ENCODE results near the gene WDR48.

Gene WDR48

GRCh38 chr3:39051649-39052561 lies at the start of gene WDR48, which contains the start of gene SCN11A:
WDR48 (plus strand) TSS chr3:39052016; CDS start chr3:39052026, 10 bp downstream.
SCN11A (minus strand) TSS chr3:39051944; CDS start chr3:38950362, 101,582 bp downstream.
- H3K9me3 ChIP-seq (ENCODE audit: insufficient read depth, low read depth, low read length) = no peaks in the 10 kb centered on the region
- peak within 1 kb of the TSS; percentile 98 for H3K27ac ChIP-seq (ENCODE audit: low read length)
- peak within 1 kb of the TSS; percentile 81 for H3K4me3 ChIP-seq (ENCODE audit: low read length)

GRCh38 chr3:39005295-39005694 lies 46.5 kb upstream of the WDR48 start:
- H3K27ac ChIP-seq (ENCODE audit: low read length) = no peak overlapping the region
- H3K4me3 ChIP-seq (ENCODE audit: low read length) = no peak overlapping the region
- no peaks in the 10 kb centered on the region for H3K9me3 ChIP-seq (ENCODE audit: insufficient read depth, low read depth, low read length)
- no peaks in the 10 kb centered on the region for H3K4me1 ChIP-seq (ENCODE audit: insufficient read depth, low read length)
- H3K27me3 ChIP-seq (ENCODE audit: insufficient read depth, low read length) = no peaks in the 10 kb centered on the region
- no peaks in the 10 kb centered on the region for H3K36me3 ChIP-seq (ENCODE audit: insufficient read depth, low read depth, low read length)
- no peak overlapping the region for H3K9ac ChIP-seq (ENCODE audit: low read depth, low read length)

More at GRCh38 chr3:39051649-39052561, at the start of gene WDR48, which contains the start of gene SCN11A:
- H3K36me3 ChIP-seq (ENCODE audit: insufficient read depth, low read depth, low read length) = no peaks in the 10 kb centered on the region
- H3K4me1 ChIP-seq (ENCODE audit: insufficient read depth, low read length) = peaks cover 10% of the 10 kb centered on the region; the same call in 1 of the 2 replicates
- H3K9ac ChIP-seq (ENCODE audit: low read depth, low read length) = peak within 1 kb of the TSS; percentile 97
- no peaks in the 10 kb centered on the region for H3K27me3 ChIP-seq (ENCODE audit: insufficient read depth, low read length)

- Histone ChIP-seq H3K9me3 (ENCODE audit: insufficient read depth, low read depth, low read length) (no peaks in the 10 kb centered on the region), H3K9ac (ENCODE audit: low read depth, low read length) (no peak overlapping the region), H3K27ac (ENCODE audit: low read length) (no peak overlapping the region), H3K4me3 (ENCODE audit: low read length) (no peak overlapping the region), H3K4me1 (ENCODE audit: insufficient read depth, low read length) (peaks cover 6% of the 10 kb centered on the region; the same call in 1 of the 2 replicates), H3K27me3 (ENCODE audit: insufficient read depth, low read length) (no peaks in the 10 kb centered on the region), H3K36me3 (ENCODE audit: insufficient read depth, low read depth, low read length) (no peaks in the 10 kb centered on the region)
Observed at GRCh38 chr3:39011191-39011736, 40.6 kb upstream of the WDR48 start.

GRCh38 chr3:39013289-39013688 lies 38.5 kb upstream of the WDR48 start:
- Histone ChIP-seq H3K4me3 (ENCODE audit: low read length) (no peak overlapping the region), H3K27me3 (ENCODE audit: insufficient read depth, low read length) (no peaks in the 10 kb centered on the region), H3K9me3 (ENCODE audit: insufficient read depth, low read depth, low read length) (no peaks in the 10 kb centered on the region), H3K27ac (ENCODE audit: low read length) (no peak overlapping the region), H3K4me1 (ENCODE audit: insufficient read depth, low read length) (peaks cover 6% of the 10 kb centered on the region; the same call in 1 of the 2 replicates), H3K36me3 (ENCODE audit: insufficient read depth, low read depth, low read length) (no peaks in the 10 kb centered on the region), H3K9ac (ENCODE audit: low read depth, low read length) (no peak overlapping the region)

- Histone ChIP-seq H3K9me3 (ENCODE audit: insufficient read depth, low read depth, low read length) (no peaks in the 10 kb centered on the region), H3K27ac (ENCODE audit: low read length) (no peak overlapping the region), H3K9ac (ENCODE audit: low read depth, low read length) (no peak overlapping the region), H3K4me3 (ENCODE audit: low read length) (no peak overlapping the region), H3K27me3 (ENCODE audit: insufficient read depth, low read length) (no peaks in the 10 kb centered on the region), H3K4me1 (ENCODE audit: insufficient read depth, low read length) (peaks cover 6% of the 10 kb centered on the region; the same call in 1 of the 2 replicates), H3K36me3 (ENCODE audit: insufficient read depth, low read depth, low read length) (no peaks in the 10 kb centered on the region)
Observed at GRCh38 chr3:39013921-39014509, 37.8 kb upstream of the WDR48 start.

- H3K9ac ChIP-seq (ENCODE audit: low read depth, low read length) = no peak overlapping the region
- no peaks in the 10 kb centered on the region for H3K27me3 ChIP-seq (ENCODE audit: insufficient read depth, low read length)
- no peaks in the 10 kb centered on the region for H3K9me3 ChIP-seq (ENCODE audit: insufficient read depth, low read depth, low read length)
- H3K4me1 ChIP-seq (ENCODE audit: insufficient read depth, low read length) = peaks cover 6% of the 10 kb centered on the region; the same call in 1 of the 2 replicates
- H3K36me3 ChIP-seq (ENCODE audit: insufficient read depth, low read depth, low read length) = no peaks in the 10 kb centered on the region
- H3K27ac ChIP-seq (ENCODE audit: low read length) = no peak overlapping the region
- H3K4me3 ChIP-seq (ENCODE audit: low read length) = no peak overlapping the region
Observed at GRCh38 chr3:39015418-39015817, 36.4 kb upstream of the WDR48 start.

- Histone ChIP-seq H3K36me3 (ENCODE audit: insufficient read depth, low read depth, low read length) (no peaks in the 10 kb centered on the region), H3K4me3 (ENCODE audit: low read length) (no peak overlapping the region), H3K27me3 (ENCODE audit: insufficient read depth, low read length) (no peaks in the 10 kb centered on the region), H3K4me1 (ENCODE audit: insufficient read depth, low read length) (no peaks in the 10 kb centered on the region), H3K9ac (ENCODE audit: low read depth, low read length) (no peak overlapping the region), H3K9me3 (ENCODE audit: insufficient read depth, low read depth, low read length) (no peaks in the 10 kb centered on the region), H3K27ac (ENCODE audit: low read length) (no peak overlapping the region)
Observed at GRCh38 chr3:39019299-39019698, 32.5 kb upstream of the WDR48 start.

GRCh38 chr3:39021029-39021428 lies 30.8 kb upstream of the WDR48 start:
- Histone ChIP-seq H3K27ac (ENCODE audit: low read length) (no peak overlapping the region), H3K4me3 (ENCODE audit: low read length) (no peak overlapping the region), H3K9me3 (ENCODE audit: insufficient read depth, low read depth, low read length) (no peaks in the 10 kb centered on the region), H3K4me1 (ENCODE audit: insufficient read depth, low read length) (no peaks in the 10 kb centered on the region), H3K36me3 (ENCODE audit: insufficient read depth, low read depth, low read length) (no peaks in the 10 kb centered on the region), H3K9ac (ENCODE audit: low read depth, low read length) (no peak overlapping the region), H3K27me3 (ENCODE audit: insufficient read depth, low read length) (no peaks in the 10 kb centered on the region)

- Histone ChIP-seq H3K4me1 (ENCODE audit: insufficient read depth, low read length) (no peaks in the 10 kb centered on the region), H3K27me3 (ENCODE audit: insufficient read depth, low read length) (no peaks in the 10 kb centered on the region), H3K27ac (ENCODE audit: low read length) (no peak overlapping the region), H3K9ac (ENCODE audit: low read depth, low read length) (no peak overlapping the region), H3K9me3 (ENCODE audit: insufficient read depth, low read depth, low read length) (no peaks in the 10 kb centered on the region), H3K4me3 (ENCODE audit: low read length) (no peak overlapping the region), H3K36me3 (ENCODE audit: insufficient read depth, low read depth, low read length) (no peaks in the 10 kb centered on the region)
Observed at GRCh38 chr3:39021465-39022285, 30.1 kb upstream of the WDR48 start.

- H3K27me3 ChIP-seq (ENCODE audit: insufficient read depth, low read length) = no peaks in the 10 kb centered on the region
- no peaks in the 10 kb centered on the region for H3K9me3 ChIP-seq (ENCODE audit: insufficient read depth, low read depth, low read length)
- H3K4me1 ChIP-seq (ENCODE audit: insufficient read depth, low read length) = no peaks in the 10 kb centered on the region
- H3K4me3 ChIP-seq (ENCODE audit: low read length) = no peak overlapping the region
- H3K9ac ChIP-seq (ENCODE audit: low read depth, low read length) = no peak overlapping the region
- H3K27ac ChIP-seq (ENCODE audit: low read length) = no peak overlapping the region
- H3K36me3 ChIP-seq (ENCODE audit: insufficient read depth, low read depth, low read length) = no peaks in the 10 kb centered on the region
Observed at GRCh38 chr3:39022286-39022630, 29.6 kb upstream of the WDR48 start.

- Histone ChIP-seq H3K4me3 (ENCODE audit: low read length) (no peak overlapping the region), H3K4me1 (ENCODE audit: insufficient read depth, low read length) (no peaks in the 10 kb centered on the region), H3K9me3 (ENCODE audit: insufficient read depth, low read depth, low read length) (no peaks in the 10 kb centered on the region), H3K27ac (ENCODE audit: low read length) (no peak overlapping the region), H3K9ac (ENCODE audit: low read depth, low read length) (no peak overlapping the region), H3K27me3 (ENCODE audit: insufficient read depth, low read length) (no peaks in the 10 kb centered on the region), H3K36me3 (ENCODE audit: insufficient read depth, low read depth, low read length) (no peaks in the 10 kb centered on the region)
Observed at GRCh38 chr3:39024497-39024896, 27.3 kb upstream of the WDR48 start.
